ENCODE data around the gene CKS1B.
A peak's percentile ranks its signal among the peaks of the same experiment; 100 is the strongest.

CKS1B gene

DNA sequence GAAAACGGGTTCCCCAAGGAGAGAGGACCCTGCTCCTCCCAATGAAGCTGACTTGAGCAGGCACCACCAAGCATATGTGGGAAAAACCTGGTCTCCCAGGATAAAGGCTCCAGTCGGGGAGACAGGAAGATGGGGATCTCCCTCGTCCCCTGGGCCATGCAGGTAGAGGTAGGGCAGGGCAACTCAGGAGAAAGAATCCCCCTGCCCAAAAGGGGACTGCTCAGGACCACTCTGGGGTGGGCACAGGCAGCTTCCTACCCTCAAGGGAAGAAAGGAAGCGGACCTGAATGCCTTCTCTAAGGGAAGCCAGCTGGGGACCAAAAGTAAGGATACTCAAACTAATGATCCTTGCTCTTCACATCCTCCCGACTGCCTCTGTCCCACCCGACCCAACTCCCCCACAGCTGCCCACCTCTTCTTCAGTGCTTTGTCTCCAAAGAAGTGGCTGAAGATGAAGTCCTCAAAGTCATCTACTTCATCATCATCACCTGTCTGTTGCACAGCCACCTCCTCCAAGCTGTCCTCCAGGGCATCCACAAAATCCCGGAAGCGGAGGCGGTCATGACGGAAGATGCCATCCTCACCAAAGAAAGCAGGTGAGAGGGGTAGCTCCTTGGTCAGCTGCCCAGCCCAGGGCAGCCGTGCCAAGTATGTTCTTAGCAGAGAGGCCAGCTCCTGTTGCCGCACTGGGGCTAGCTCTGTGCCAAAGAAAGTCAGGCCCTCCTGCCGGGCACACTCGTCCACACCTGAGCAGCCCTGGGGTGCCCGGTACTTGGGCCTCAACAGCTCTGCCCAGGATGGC lies 29.1 kb upstream of the CKS1B start:
- Histone ChIP-seq H3K79me1 (ENCODE audit: low read length) (no peaks in the 10 kb centered on the region), H3K4ac (ENCODE audit: low read depth, low read length) (no peak overlapping the region), H3K56ac (ENCODE audit: low read length) (no peak overlapping the region), H3K4me1 (ENCODE audit: control insufficient read depth, low read depth, low read length) (peaks cover 2% of the 10 kb centered on the region), H3K23ac (ENCODE audit: low read length) (no peak overlapping the region), H3K18ac (ENCODE audit: low read length) (no peak overlapping the region), H2BK120ac (ENCODE audit: low read depth, low read length) (no peak overlapping the region), H3K79me2 (ENCODE audit: control insufficient read depth, insufficient read depth, low read length) (no peaks in the 10 kb centered on the region), H3K36me3 (ENCODE audit: control insufficient read depth, insufficient read depth, low read length) (no peaks in the 10 kb centered on the region), H2BK15ac (replicated peaks; ENCODE audit: low read depth) (no peak overlapping the region), H3K9ac (ENCODE audit: low read length) (no peak overlapping the region), H4K5ac (ENCODE audit: low read length) (no peak overlapping the region), H3K27me3 (ENCODE audit: insufficient read depth, low read length, poor library complexity) (no peaks in the 10 kb centered on the region), H2AK5ac (ENCODE audit: low read length) (no peak overlapping the region), H3K4me2 (ENCODE audit: low read length) (no peak overlapping the region), H3K4me3 (ENCODE audit: low read length) (no peak overlapping the region), H3K27ac (ENCODE audit: low read depth, low read length) (no peak overlapping the region), H2BK5ac (ENCODE audit: low read length) (no peak overlapping the region), H4K8ac (ENCODE audit: low read depth, low read length) (no peak overlapping the region)
- no peak for DNase-seq
- no CpG with 5 or more reads among the region's 15 CpGs for WGBS (ENCODE audit: extremely low coverage, insufficient coverage, low lambda C conversion rate)

DNA sequence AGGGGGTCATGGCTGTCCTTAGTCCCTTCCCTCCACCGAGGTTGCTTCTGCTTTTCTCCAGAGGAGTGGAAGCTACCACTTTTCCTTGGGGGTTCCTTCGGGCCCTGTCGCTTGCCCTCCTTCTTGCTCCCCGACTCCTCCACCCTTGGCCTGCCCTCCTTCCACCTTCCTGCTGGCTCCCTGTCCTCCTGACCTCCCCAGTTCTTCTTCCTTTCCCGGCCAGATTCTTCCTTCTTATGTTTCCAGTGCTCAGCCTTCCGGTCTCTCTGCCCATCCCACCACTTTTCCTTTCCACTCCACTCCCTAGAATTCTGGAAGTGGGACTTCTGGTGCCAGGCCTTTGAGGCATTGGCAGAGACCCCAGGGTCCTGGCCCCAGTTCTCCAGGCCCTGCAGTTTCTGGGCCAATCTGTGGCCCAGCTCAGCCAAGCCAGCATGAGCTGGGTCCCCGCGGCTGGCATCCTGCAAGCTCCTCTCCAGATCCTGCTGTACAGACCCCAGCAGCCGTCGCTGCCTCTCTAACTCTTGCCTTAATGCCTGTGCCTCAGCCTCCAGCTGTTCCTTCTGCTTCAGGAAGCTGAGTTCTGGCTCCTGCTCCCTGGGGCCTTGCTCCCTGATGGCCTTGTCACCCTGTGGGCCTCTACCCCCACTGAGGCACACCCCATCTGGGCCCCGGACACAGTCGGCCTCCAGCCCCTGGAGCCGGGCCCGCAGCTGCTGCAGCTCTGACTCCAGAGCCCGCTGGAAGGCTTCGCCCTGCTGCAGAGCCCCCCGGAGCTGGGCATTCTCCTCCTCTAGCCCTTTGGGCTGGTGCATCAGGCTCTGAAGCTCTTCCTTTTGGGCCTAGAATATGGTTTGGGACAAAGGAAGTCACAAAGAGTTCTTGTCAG lies 28.3 kb upstream of the CKS1B start:
- no CpG with 5 or more reads among the region's 17 CpGs for WGBS (ENCODE audit: extremely low coverage, insufficient coverage, low lambda C conversion rate)
- DNase-seq: no peak
- Histone ChIP-seq H4K5ac (ENCODE audit: low read length) (no peak overlapping the region), H3K4ac (ENCODE audit: low read depth, low read length) (no peak overlapping the region), H2BK120ac (ENCODE audit: low read depth, low read length) (no peak overlapping the region), H3K4me3 (ENCODE audit: low read length) (no peak overlapping the region), H3K36me3 (ENCODE audit: control insufficient read depth, insufficient read depth, low read length) (no peaks in the 10 kb centered on the region), H4K8ac (ENCODE audit: low read depth, low read length) (no peak overlapping the region), H2AK5ac (ENCODE audit: low read length) (no peak overlapping the region), H3K23ac (ENCODE audit: low read length) (no peak overlapping the region), H3K79me2 (ENCODE audit: control insufficient read depth, insufficient read depth, low read length) (no peaks in the 10 kb centered on the region), H3K79me1 (ENCODE audit: low read length) (no peaks in the 10 kb centered on the region), H3K27ac (ENCODE audit: low read depth, low read length) (no peak overlapping the region), H3K56ac (ENCODE audit: low read length) (no peak overlapping the region), H2BK5ac (ENCODE audit: low read length) (no peak overlapping the region), H3K27me3 (ENCODE audit: insufficient read depth, low read length, poor library complexity) (no peaks in the 10 kb centered on the region), H3K18ac (ENCODE audit: low read length) (no peak overlapping the region), H3K4me2 (ENCODE audit: low read length) (no peak overlapping the region), H3K9ac (ENCODE audit: low read length) (no peak overlapping the region), H3K4me1 (ENCODE audit: control insufficient read depth, low read depth, low read length) (peaks cover 2% of the 10 kb centered on the region), H2BK15ac (replicated peaks; ENCODE audit: low read depth) (no peak overlapping the region)

DNA sequence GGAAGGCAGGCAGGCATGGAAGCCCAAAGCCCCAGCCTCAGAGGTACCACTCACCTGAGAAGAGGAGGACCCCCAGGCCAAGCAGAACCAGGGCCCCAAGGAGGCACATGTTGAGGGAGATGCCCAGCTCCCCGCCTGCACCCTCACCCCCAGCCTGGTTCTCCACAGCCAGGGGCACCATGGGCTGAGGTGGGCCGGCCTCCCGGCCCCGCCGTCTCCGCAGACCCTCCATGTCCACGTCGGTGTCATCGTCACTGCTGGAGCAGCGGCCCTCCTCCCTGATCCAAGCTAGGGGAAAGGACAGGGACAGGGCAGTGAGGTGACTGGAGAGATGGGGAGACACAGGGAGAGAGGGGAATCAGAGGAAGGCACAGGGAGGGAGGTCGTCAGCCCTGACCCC lies 26.4 kb upstream of the CKS1B start:
- Histone ChIP-seq H2BK5ac (ENCODE audit: low read length) (no peak overlapping the region), H3K4me2 (ENCODE audit: low read length) (no peak overlapping the region), H3K36me3 (ENCODE audit: control insufficient read depth, insufficient read depth, low read length) (no peaks in the 10 kb centered on the region), H3K27me3 (ENCODE audit: insufficient read depth, low read length, poor library complexity) (no peaks in the 10 kb centered on the region), H2BK120ac (ENCODE audit: low read depth, low read length) (no peak overlapping the region), H3K79me1 (ENCODE audit: low read length) (no peaks in the 10 kb centered on the region), H3K18ac (ENCODE audit: low read length) (no peak overlapping the region), H3K23ac (ENCODE audit: low read length) (no peak overlapping the region), H4K8ac (ENCODE audit: low read depth, low read length) (no peak overlapping the region), H3K4me1 (ENCODE audit: control insufficient read depth, low read depth, low read length) (peaks cover 2% of the 10 kb centered on the region), H2BK15ac (replicated peaks; ENCODE audit: low read depth) (no peak overlapping the region), H3K27ac (ENCODE audit: low read depth, low read length) (no peak overlapping the region), H3K9ac (ENCODE audit: low read length) (no peak overlapping the region), H4K5ac (ENCODE audit: low read length) (no peak overlapping the region), H3K4me3 (ENCODE audit: low read length) (no peak overlapping the region), H2AK5ac (ENCODE audit: low read length) (no peak overlapping the region), H3K79me2 (ENCODE audit: control insufficient read depth, insufficient read depth, low read length) (no peaks in the 10 kb centered on the region), H3K56ac (ENCODE audit: low read length) (no peak overlapping the region), H3K4ac (ENCODE audit: low read depth, low read length) (no peak overlapping the region)
- no CpG with 5 or more reads among the region's 11 CpGs for WGBS (ENCODE audit: extremely low coverage, insufficient coverage, low lambda C conversion rate)
- no peak for DNase-seq

DNA sequence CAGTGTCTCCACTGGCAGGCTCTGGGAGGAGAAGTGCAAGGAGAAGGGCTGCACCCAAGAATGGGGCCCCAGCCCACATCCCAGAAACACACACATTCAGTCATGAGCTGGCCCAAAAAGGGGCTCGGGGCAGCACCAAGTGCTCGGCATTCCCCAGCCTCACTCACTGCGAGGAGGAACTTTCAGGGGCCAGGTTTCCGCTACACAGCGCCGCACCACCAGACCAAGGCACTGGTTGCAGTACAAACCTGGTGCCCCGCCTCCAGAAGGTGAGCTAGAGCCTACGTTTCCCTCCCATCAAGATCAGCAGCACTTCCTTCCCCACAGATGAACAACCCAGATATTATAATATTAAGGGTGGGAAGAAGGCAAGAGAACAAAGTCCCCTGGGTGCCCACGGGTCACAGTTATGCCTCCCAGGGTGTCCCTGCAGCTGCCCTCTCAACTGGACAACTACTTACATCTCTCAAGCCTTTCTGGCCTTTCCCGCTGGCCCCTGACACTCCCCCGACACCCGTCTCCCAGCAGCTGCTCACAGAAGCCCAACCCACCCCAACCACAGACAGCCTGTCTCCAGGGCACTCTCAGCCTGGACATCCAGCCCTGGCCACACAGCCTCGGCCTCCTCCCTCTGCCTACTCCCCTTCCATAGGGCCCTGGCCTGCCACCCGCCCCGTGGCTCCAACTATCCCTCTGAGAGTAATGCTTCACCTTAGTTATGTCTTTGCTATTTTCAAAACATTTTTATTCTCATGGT lies 22.4 kb upstream of the CKS1B start:
- no peak overlapping the region for H2BK15ac ChIP-seq (replicated peaks; ENCODE audit: low read depth)

DNA sequence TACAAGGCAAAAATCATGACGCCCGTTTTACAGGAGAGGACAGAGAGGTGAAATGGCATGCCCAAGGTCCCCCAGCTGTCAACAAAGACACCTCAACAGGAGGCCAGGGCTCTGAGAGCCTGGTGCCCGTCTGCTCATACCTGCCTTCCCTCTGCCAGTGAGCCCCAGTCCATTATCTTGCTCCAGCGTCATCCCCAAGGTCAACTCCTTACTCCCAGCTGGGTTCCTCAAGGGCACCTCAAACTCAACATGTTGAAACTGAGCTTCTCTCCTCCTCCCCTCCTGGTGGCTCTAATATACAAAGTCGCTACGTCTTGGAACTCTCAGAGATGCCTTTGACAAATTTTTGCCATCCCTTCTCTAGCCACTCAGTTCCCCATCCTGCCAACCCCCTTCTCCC lies 21.8 kb upstream of the CKS1B start:
- no peak overlapping the region for H2AK5ac ChIP-seq (ENCODE audit: low read length)
- H2BK5ac ChIP-seq (ENCODE audit: low read length): no peak overlapping the region
- WGBS (ENCODE audit: extremely low coverage, insufficient coverage, low lambda C conversion rate): no CpG with 5 or more reads among the region's 6 CpGs
- no peak overlapping the region for H3K4ac ChIP-seq (ENCODE audit: low read depth, low read length)
- H3K79me1 ChIP-seq (ENCODE audit: low read length): peaks cover 4% of the 10 kb centered on the region
- no peak overlapping the region for H3K4me2 ChIP-seq (ENCODE audit: low read length)
- DNase-seq: no peak
- H3K18ac ChIP-seq (ENCODE audit: low read length): no peak overlapping the region
- H3K36me3 ChIP-seq (ENCODE audit: control insufficient read depth, insufficient read depth, low read length): no peaks in the 10 kb centered on the region
- H3K27ac ChIP-seq (ENCODE audit: low read depth, low read length): no peak overlapping the region
- H3K56ac ChIP-seq (ENCODE audit: low read length): no peak overlapping the region
- H3K23ac ChIP-seq (ENCODE audit: low read length): no peak overlapping the region
- no peaks in the 10 kb centered on the region for H3K79me2 ChIP-seq (ENCODE audit: control insufficient read depth, insufficient read depth, low read length)
- no peak overlapping the region for H4K5ac ChIP-seq (ENCODE audit: low read length)
- H4K8ac ChIP-seq (ENCODE audit: low read depth, low read length): no peak overlapping the region
- peaks cover 7% of the 10 kb centered on the region for H3K4me1 ChIP-seq (ENCODE audit: control insufficient read depth, low read depth, low read length)
- no peak overlapping the region for H3K4me3 ChIP-seq (ENCODE audit: low read length)
- no peak overlapping the region for H3K9ac ChIP-seq (ENCODE audit: low read length)
- H3K27me3 ChIP-seq (ENCODE audit: insufficient read depth, low read length, poor library complexity): no peaks in the 10 kb centered on the region
- H2BK120ac ChIP-seq (ENCODE audit: low read depth, low read length): no peak overlapping the region
- H2BK15ac ChIP-seq (replicated peaks; ENCODE audit: low read depth): no peak overlapping the region

More for the DNA sequence above, 22.4 kb upstream of the CKS1B start:
- no peak overlapping the region for H2BK120ac ChIP-seq (ENCODE audit: low read depth, low read length)
- H4K8ac ChIP-seq (ENCODE audit: low read depth, low read length): no peak overlapping the region
- WGBS (ENCODE audit: extremely low coverage, insufficient coverage, low lambda C conversion rate): no CpG with 5 or more reads among the region's 15 CpGs
- H2BK5ac ChIP-seq (ENCODE audit: low read length): no peak overlapping the region
- H3K4me3 ChIP-seq (ENCODE audit: low read length): no peak overlapping the region
- peaks cover 4% of the 10 kb centered on the region for H3K79me1 ChIP-seq (ENCODE audit: low read length)
- DNase-seq: no peak
- H2AK5ac ChIP-seq (ENCODE audit: low read length): no peak overlapping the region
- no peak overlapping the region for H3K4ac ChIP-seq (ENCODE audit: low read depth, low read length)
- no peak overlapping the region for H3K9ac ChIP-seq (ENCODE audit: low read length)
- no peaks in the 10 kb centered on the region for H3K27me3 ChIP-seq (ENCODE audit: insufficient read depth, low read length, poor library complexity)
- peaks cover 5% of the 10 kb centered on the region for H3K4me1 ChIP-seq (ENCODE audit: control insufficient read depth, low read depth, low read length)
- H3K79me2 ChIP-seq (ENCODE audit: control insufficient read depth, insufficient read depth, low read length): no peaks in the 10 kb centered on the region
- peak overlapping the region; percentile 25 for H3K56ac ChIP-seq (ENCODE audit: low read length)
- no peak overlapping the region for H3K4me2 ChIP-seq (ENCODE audit: low read length)
- H3K23ac ChIP-seq (ENCODE audit: low read length): no peak overlapping the region
- no peak overlapping the region for H4K5ac ChIP-seq (ENCODE audit: low read length)
- no peak overlapping the region for H3K27ac ChIP-seq (ENCODE audit: low read depth, low read length)
- no peak overlapping the region for H3K18ac ChIP-seq (ENCODE audit: low read length)
- H3K36me3 ChIP-seq (ENCODE audit: control insufficient read depth, insufficient read depth, low read length): no peaks in the 10 kb centered on the region
